Measurements from ENCODE around the gene MYOZ3. TPM values are rescaled to one million over a fixed set of nuclear protein-coding genes. Genes with fewer than 3 reads are reported as not detected.

Gene MYOZ3
- total RNA-seq, 1 donor from 2014 or later = 4.6 TPM

DNA sequence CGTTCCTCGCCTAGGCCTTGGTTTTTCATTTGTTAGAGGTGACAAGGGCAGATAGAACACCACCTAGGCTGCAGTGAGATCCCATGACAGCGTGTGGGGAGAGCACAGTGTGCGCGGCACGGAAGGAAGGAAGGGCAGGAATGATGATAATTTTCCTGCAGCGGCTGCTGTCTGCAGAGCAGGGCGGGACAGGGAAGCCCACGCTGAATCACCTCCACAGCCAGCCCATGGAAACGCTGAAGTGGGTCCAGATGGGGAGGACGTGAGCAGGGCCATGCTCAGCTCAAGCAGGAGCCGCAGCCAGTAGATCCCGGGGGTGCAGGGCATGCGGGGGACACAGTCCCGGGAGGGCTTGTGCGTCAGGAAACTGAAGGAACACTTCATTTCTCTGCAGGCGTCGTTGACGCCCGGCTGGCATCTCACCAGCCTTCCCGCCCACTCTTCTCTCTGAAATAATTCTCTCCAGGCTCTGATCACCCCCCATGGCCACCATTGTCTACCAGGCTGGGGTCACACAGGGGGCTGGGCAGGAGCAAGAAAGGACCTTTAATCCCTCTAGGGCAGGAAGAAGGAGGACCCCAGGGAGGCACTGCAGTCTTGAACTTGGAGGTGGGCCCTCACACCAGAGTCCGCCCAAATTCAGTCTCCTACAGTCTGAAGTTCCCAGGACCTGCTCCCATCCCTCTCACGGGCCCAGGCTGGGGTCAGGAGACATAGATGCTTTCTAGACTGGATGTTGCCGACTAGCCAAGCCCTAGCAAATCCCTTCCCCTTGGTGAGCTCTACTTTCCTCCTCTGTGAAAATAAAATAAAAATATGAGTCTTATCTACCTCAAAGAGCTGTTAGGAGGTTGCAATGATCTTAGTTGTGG, 41.5 kb upstream of the MYOZ3 start:
- no peak for DNase-seq (ENCODE audit: low read depth)
- Histone ChIP-seq H3K4me3 (ENCODE audit: low read depth, low read length) (no peak overlapping the region), H3K36me3 (ENCODE audit: control insufficient read depth, insufficient read depth, low read length) (no peaks in the 10 kb centered on the region), H3K27me3 (ENCODE audit: control insufficient read depth, insufficient read depth, low read length) (peaks cover 8% of the 10 kb centered on the region)
- TF ChIP-seq, protein P1, sequence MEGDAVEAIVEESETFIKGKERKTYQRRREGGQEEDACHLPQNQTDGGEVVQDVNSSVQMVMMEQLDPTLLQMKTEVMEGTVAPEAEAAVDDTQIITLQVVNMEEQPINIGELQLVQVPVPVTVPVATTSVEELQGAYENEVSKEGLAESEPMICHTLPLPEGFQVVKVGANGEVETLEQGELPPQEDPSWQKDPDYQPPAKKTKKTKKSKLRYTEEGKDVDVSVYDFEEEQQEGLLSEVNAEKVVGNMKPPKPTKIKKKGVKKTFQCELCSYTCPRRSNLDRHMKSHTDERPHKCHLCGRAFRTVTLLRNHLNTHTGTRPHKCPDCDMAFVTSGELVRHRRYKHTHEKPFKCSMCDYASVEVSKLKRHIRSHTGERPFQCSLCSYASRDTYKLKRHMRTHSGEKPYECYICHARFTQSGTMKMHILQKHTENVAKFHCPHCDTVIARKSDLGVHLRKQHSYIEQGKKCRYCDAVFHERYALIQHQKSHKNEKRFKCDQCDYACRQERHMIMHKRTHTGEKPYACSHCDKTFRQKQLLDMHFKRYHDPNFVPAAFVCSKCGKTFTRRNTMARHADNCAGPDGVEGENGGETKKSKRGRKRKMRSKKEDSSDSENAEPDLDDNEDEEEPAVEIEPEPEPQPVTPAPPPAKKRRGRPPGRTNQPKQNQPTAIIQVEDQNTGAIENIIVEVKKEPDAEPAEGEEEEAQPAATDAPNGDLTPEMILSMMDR (IDR thresholded peaks at IDR 0.05; ENCODE audit: insufficient read depth, low read length, poor library complexity, severe bottlenecking) = no peak

DNA sequence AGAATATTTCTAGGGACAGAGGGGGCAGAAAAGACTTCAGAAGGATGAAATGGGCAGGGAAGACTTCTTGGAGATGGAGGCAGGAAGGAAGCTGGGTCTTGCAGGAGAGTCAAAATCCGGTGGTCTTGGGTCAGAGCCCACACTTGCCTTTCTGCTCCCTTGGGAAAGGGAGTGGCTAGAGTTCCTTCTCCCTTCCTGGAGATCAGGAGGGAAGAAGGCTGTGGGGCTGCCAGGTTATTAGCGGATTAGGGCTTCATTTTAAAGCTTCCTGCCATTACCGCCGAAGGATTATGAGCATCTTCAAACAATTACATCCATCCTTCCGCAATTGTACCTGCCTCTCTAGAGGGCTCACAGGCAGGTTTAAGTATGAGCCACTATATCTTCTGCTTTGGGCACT, 39.8 kb upstream of the MYOZ3 start:
- no peak overlapping the region for H3K4me3 ChIP-seq (ENCODE audit: low read depth, low read length)
- TF ChIP-seq, protein P1 (IDR thresholded peaks at IDR 0.05; ENCODE audit: insufficient read depth, low read length, poor library complexity, severe bottlenecking) = no peak
- H3K27me3 ChIP-seq (ENCODE audit: control insufficient read depth, insufficient read depth, low read length) = peaks cover 8% of the 10 kb centered on the region
- no peaks in the 10 kb centered on the region for H3K36me3 ChIP-seq (ENCODE audit: control insufficient read depth, insufficient read depth, low read length)
- no peak for DNase-seq (ENCODE audit: low read depth)

DNA sequence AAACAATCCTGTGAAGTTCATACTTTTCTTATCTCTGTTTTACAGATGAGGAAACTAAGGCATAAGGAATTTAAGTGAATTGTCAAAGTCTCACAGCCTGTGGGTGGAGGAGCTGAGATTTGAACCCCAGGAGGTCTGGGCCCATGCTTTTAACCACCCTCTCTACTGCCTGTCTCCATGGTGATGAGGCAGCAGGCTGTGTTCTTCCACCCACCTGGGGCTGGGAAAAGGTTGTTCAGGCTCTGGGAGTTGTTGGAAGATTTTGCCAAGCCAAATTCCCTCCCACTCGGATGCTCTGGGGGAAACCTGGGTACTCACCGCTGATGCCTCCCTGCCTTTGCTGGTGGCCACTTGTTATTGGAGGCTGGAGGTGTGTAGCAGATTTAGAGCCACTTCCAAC, 38.9 kb upstream of the MYOZ3 start:
- no peak for DNase-seq (ENCODE audit: low read depth)
- Histone ChIP-seq H3K4me3 (ENCODE audit: low read depth, low read length) (no peak overlapping the region), H3K36me3 (ENCODE audit: control insufficient read depth, insufficient read depth, low read length) (no peaks in the 10 kb centered on the region), H3K27me3 (ENCODE audit: control insufficient read depth, insufficient read depth, low read length) (peaks cover 8% of the 10 kb centered on the region)
- TF ChIP-seq, protein P1 (IDR thresholded peaks at IDR 0.05; ENCODE audit: insufficient read depth, low read length, poor library complexity, severe bottlenecking) = no peak

DNA sequence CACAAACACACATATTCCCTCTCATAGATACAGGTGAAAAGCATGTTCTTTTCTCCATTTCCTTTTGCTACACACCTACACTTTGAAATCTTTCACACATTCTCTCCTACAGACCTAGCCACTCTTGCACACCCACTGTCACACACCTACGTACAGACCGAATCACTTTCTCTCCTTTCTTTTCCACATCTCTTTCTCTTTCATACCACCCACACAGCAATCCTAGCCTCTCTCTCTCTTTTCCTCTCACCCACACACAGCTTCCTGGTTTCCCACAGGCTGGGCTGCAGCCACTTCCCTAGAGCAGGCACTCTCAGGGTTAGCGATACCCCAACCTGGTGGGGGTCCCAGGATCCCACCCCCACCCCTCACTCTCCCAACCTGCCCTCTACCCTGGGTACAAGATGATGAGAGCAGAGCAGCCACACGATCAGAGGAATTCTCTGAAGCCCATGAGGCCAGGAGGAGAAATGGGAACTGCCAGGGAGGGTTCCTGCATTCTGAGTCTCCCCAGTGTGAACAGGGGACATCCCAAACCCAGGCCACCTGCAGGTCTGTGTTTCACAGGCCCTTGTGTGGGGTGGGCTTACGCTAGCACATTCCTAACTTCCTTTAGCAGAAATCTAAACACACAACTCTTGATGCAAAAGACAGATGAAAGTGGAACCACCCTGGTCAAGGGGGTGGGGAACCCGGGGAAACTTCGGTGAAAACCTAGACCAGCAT, 37.7 kb upstream of the MYOZ3 start:
- DNase-seq (ENCODE audit: low read depth) = no peak
- TF ChIP-seq, protein P1 (IDR thresholded peaks at IDR 0.05; ENCODE audit: insufficient read depth, low read length, poor library complexity, severe bottlenecking) = no peak

DNA sequence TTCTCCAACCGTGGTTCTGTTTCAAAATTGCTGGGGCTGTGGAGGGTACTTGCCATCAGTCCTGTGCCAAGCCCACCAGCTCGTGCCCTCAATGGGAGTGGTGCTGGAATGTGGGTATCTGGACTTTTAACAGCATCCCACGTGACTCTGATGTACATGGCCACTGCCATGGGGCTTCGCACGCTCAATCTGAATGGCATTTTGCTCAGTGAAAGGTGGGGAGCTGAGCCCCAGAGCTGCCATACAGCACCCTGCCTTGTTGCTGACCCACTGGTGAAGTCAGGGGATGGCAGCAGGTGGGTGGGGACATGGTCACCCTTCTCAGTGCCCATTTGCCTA, 37.2 kb upstream of the MYOZ3 start:
- no peak for DNase-seq (ENCODE audit: low read depth)
- no peaks in the 10 kb centered on the region for H3K36me3 ChIP-seq (ENCODE audit: control insufficient read depth, insufficient read depth, low read length)
- H3K27me3 ChIP-seq (ENCODE audit: control insufficient read depth, insufficient read depth, low read length) = peaks cover 8% of the 10 kb centered on the region
- TF ChIP-seq, protein P1 (IDR thresholded peaks at IDR 0.05; ENCODE audit: insufficient read depth, low read length, poor library complexity, severe bottlenecking) = no peak
- no peak overlapping the region for H3K4me3 ChIP-seq (ENCODE audit: low read depth, low read length)

More for the DNA sequence above, 37.7 kb upstream of the MYOZ3 start:
- Histone ChIP-seq H3K4me3 (ENCODE audit: low read depth, low read length) (no peak overlapping the region), H3K36me3 (ENCODE audit: control insufficient read depth, insufficient read depth, low read length) (no peaks in the 10 kb centered on the region), H3K27me3 (ENCODE audit: control insufficient read depth, insufficient read depth, low read length) (peaks cover 8% of the 10 kb centered on the region)

Data from kidney epithelial cell (primary cell).